Smooth muscle cell (in vitro differentiated cells): ENCODE results near the gene IREB2. TPM values are rescaled to one million over a fixed set of nuclear protein-coding genes. Genes with fewer than 3 reads are reported as not detected.

Experiments used
- DNase-seq: peaks from one replicate; lab custom pipeline; 2025; ENCODE audit not compliant: unreplicated experiment; lab: John Stamatoyannopoulos, UW
- H2AFZ ChIP-seq: fragments of 200-600 bp; sonication (generic); 2 replicates; pipeline ENCODE4 v1.6.0; 2016; ENCODE audit warnings: antibody characterized with exemption, low read depth, mild to moderate bottlenecking
- H3F3A ChIP-seq: fragments of 200-600 bp; sonication (generic); 2 replicates; pipeline ENCODE4 v1.6.0; 2017; ENCODE audit warnings: antibody characterized with exemption, low read depth
- H3K27ac ChIP-seq: fragments of 200-600 bp; sonication (generic); 2 replicates; pipeline ENCODE4 v1.5.1; 2016; ENCODE audit warnings: low read depth, mild to moderate bottlenecking
- H3K27me3 ChIP-seq: fragments of 200-600 bp; sonication (generic); 2 replicates; pipeline ENCODE4 v1.6.1; 2016; ENCODE audit warnings: low read depth, mild to moderate bottlenecking
- H3K36me3 ChIP-seq: fragments of 200-600 bp; sonication (generic); 2 replicates; pipeline ENCODE4 v1.5.1; 2016; ENCODE audit warnings: low read depth
- H3K4me1 ChIP-seq: fragments of 200-600 bp; sonication (generic); 2 replicates; pipeline ENCODE4 v1.5.1; 2016; ENCODE audit warnings: low read depth
- H3K4me2 ChIP-seq: fragments of 200-600 bp; sonication (generic); 2 replicates; pipeline ENCODE4 v1.6.0; 2016; ENCODE audit warnings: mild to moderate bottlenecking
- H3K4me3 ChIP-seq: fragments of 200-600 bp; sonication (generic); 2 replicates; pipeline ENCODE4 v1.5.1; 2016; ENCODE audit warnings: mild to moderate bottlenecking
- H3K79me2 ChIP-seq: fragments of 200-600 bp; sonication (generic); 2 replicates; pipeline ENCODE4 v1.6.0; 2016; ENCODE audit warnings: low read depth, mild to moderate bottlenecking
- H3K9ac ChIP-seq: fragments of 200-600 bp; sonication (generic); 2 replicates; pipeline ENCODE4 v1.6.0; 2016; ENCODE audit warnings: low read depth
- H3K9me3 ChIP-seq: fragments of 200-600 bp; sonication (generic); replicated peaks from 2 replicates; pipeline ENCODE4 v1.5.1; 2016; ENCODE audit warnings: low read depth
- H4K20me1 ChIP-seq: fragments of 200-600 bp; sonication (generic); 2 replicates; pipeline ENCODE4 v1.6.0; 2016; ENCODE audit warnings: low read depth
- WGBS: methylation state at CpG from one replicate; pipeline ENCODE4 v1.1.7; 2016; ENCODE audit warnings: low lambda C conversion rate; 5-methylcytosine and 5-hydroxymethylcytosine counted together
- polyA plus RNA-seq: library from polyadenylated mRNA; unstranded; fragments of >200 nt; fragmentation: Nextera tagmentation; extraction: Ambion mirVana; gene quantifications from 2 replicates; pipeline ENCODE4 v1.2.1, GENCODE V29; 2016
- total RNA-seq: library from RNA; depleted of rRNA; stranded (reverse); fragments of >200 nt; gene quantifications from 2 replicates; pipeline ENCODE4 v1.2.3, GENCODE V29; 2014
- TF ChIP-seq, protein P1 (sequence below): fragments of 200-600 bp; sonication (generic); IDR thresholded peaks from 2 replicates; pipeline ENCODE4 v1.5.1; 2017; ENCODE audit warnings: borderline replicate concordance, mild to moderate bottlenecking, antibody characterized with exemption; ENCODE audit not compliant: insufficient read depth, poor library complexity, severe bottlenecking

The IREB2 gene
- total and polyA plus RNA-seq, 2 experiments from 2014 or later: 14.1 to 34.3 TPM

DNA sequence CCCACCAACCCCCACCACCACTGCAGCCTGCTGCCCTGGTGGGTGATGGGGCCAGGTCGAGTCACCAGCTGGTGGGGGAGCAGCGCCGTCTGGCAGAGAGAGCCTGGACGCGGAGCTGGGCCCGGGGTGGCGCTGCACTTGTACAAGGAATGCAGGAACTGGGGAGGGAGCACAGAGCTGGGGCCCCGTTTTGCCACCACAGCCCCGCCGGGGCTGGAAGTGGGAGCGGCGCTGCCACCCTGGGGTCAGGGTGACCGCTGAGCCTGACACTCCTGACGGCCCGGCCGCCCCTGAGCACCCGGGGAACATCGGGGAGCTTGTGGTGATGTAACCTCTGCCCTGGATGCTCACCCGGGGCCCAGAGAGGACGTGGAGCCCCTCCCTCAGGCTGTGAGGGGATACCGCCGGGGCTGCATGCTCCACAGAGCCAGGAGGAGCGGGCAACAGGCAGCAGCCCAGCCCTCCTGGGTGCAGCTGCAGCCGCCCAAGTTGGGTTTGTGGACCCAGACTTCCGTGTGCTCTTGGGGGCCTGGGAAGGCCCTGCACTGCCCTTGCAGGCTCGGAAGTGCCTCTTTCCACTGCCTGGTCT lies 32.6 kb upstream of the IREB2 start:
- no peaks in the 10 kb centered on the region for H3K27me3 ChIP-seq

DNA sequence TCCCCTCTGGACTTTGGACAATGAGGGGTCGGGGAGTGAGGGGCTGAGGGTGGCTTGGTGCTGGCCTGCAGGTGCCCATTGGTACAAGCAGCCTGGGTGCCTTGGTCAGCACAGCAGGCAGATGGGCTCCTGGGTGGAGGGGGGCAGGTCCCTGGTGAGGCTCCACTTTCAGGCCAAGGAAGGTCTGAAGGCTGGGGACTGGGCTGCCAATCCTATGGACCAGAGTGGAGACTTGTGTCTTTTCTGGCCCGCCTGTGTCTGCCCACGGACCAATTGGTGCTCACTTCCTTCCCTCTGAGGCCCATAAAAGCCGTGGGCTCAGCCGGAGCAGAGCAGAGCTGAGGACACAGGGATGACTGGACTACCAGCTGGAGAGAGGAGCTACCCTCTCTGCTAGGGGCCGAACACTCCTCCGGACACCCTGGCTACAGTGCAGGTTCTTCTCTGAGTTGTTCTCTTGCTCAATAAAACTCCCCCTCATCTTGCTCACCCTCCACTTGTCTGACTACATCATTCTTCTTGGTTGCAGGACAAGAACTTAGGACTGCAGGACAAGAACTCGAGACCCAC lies 31.9 kb upstream of the IREB2 start:
- no peak for DNase-seq
- Histone ChIP-seq H3K4me1 (peaks cover 5% of the 10 kb centered on the region), H3K36me3 (no peaks in the 10 kb centered on the region), H2AFZ (no peak overlapping the region), H3F3A (peaks cover 4% of the 10 kb centered on the region), H3K4me2 (no peak overlapping the region), H4K20me1 (no peaks in the 10 kb centered on the region), H3K79me2 (no peaks in the 10 kb centered on the region), H3K4me3 (no peak overlapping the region), H3K9me3 (no peaks in the 10 kb centered on the region), H3K9ac (no peak overlapping the region), H3K27ac (no peak overlapping the region), H3K27me3 (no peaks in the 10 kb centered on the region)
- TF ChIP-seq, protein P1, sequence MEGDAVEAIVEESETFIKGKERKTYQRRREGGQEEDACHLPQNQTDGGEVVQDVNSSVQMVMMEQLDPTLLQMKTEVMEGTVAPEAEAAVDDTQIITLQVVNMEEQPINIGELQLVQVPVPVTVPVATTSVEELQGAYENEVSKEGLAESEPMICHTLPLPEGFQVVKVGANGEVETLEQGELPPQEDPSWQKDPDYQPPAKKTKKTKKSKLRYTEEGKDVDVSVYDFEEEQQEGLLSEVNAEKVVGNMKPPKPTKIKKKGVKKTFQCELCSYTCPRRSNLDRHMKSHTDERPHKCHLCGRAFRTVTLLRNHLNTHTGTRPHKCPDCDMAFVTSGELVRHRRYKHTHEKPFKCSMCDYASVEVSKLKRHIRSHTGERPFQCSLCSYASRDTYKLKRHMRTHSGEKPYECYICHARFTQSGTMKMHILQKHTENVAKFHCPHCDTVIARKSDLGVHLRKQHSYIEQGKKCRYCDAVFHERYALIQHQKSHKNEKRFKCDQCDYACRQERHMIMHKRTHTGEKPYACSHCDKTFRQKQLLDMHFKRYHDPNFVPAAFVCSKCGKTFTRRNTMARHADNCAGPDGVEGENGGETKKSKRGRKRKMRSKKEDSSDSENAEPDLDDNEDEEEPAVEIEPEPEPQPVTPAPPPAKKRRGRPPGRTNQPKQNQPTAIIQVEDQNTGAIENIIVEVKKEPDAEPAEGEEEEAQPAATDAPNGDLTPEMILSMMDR: no peak
- WGBS: 76% methylated on average over 8 of the region's 8 CpGs

More for the DNA sequence above, 32.6 kb upstream of the IREB2 start:
- no peak overlapping the region for H2AFZ ChIP-seq
- H3F3A ChIP-seq: peaks cover 4% of the 10 kb centered on the region
- no peak overlapping the region for H3K4me3 ChIP-seq
- H3K36me3 ChIP-seq: no peaks in the 10 kb centered on the region
- no peak for DNase-seq
- peaks cover 5% of the 10 kb centered on the region for H3K4me1 ChIP-seq
- H3K4me2 ChIP-seq: no peak overlapping the region
- WGBS: 70% methylated on average over 26 of the region's 26 CpGs
- no peak overlapping the region for H3K27ac ChIP-seq
- H4K20me1 ChIP-seq: no peaks in the 10 kb centered on the region
- TF ChIP-seq, protein P1: no peak
- no peaks in the 10 kb centered on the region for H3K79me2 ChIP-seq
- H3K9me3 ChIP-seq: no peaks in the 10 kb centered on the region
- H3K9ac ChIP-seq: no peak overlapping the region

DNA sequence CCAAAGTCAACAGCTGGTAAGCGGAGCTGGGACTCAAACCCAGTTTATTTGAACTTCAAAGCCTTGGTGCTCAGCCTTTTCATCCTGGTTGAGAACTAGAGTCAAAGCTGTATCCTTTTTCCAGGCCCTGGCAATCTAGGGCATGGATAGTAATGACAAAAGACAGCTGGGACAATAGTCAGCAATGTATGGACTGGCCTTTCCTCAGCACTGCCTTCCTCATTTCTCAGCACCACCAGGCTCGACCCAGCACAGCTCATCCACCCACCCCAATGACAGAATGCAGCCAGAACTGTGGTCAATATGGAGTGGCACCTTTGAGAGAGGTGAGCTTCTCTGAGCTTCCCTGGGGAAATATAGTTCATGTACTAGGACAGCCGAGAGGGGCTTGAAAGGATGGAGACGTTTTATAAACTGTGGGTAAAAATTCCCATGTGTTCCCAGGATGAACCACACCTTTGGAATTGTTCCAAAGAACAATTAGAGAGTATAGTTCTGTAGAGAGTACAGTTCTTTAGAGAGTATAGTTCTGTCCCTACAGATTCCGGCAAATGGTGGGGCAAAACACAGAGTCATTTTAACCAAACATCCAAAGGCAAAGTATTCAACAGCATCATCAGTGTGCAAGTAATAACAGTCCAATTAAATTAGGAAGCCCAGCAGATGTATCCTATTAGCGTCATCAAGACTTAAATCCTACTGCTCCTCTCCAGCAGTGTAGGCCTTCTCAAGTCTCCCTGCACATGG lies 30.2 kb upstream of the IREB2 start:
- no peaks in the 10 kb centered on the region for H4K20me1 ChIP-seq
- no peak overlapping the region for H2AFZ ChIP-seq
- no peaks in the 10 kb centered on the region for H3K36me3 ChIP-seq
- peaks cover 4% of the 10 kb centered on the region for H3F3A ChIP-seq
- peaks cover 5% of the 10 kb centered on the region for H3K4me1 ChIP-seq
- no peaks in the 10 kb centered on the region for H3K9me3 ChIP-seq
- no peaks in the 10 kb centered on the region for H3K27me3 ChIP-seq
- H3K27ac ChIP-seq: no peak overlapping the region
- H3K9ac ChIP-seq: no peak overlapping the region
- no peak overlapping the region for H3K4me2 ChIP-seq
- DNase-seq: no peak
- TF ChIP-seq, protein P1: no peak
- 70% methylated on average over 6 of the region's 6 CpGs for WGBS
- H3K4me3 ChIP-seq: no peak overlapping the region
- H3K79me2 ChIP-seq: no peaks in the 10 kb centered on the region
